Measurements from ENCODE around the gene PI4KA.

DNA sequence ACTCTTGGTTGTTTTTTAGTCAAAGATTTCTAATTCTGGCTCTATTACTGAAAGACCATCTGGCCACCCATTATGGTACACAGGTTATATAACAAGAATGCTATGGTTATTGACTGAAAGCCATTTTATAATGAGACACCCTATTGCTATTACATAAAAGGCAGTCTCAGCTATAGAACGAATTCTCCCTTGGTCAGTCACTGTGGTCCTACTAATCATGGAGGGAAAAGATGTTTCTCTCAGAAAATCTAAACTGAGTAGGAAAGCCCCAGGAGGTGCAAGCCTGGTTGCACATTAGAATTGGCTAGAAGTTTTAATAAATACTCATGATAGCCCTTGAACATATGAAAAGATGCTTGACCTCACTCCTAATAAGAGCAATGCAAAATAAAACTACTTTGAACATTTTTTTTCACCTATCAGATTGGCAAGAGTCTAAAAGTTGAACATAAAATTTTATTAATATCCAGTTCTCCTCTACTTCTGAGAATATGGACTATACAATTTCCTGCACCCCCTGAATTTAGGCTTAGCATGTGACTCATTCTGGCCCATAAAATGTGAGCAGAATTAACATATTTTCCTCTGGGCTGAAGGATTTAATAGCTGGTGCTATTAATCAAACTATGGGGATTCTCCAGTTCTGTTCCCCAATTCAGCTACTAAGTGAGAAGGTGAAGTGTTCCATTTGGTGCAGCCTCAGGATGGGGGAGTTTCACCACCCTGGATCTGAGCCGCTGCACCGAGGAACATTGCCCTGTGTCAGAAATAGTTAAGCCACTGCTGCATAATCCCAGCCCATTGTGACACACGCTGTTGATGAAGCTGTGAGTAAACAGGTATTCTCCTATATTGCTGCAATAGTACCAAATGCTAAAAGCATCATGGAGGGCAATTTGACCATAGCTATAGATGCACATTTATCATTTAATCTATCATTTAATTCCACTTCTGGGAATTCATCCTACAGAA, 47.1 kb upstream of the PI4KA start:
- TF ChIP-seq, protein P1, sequence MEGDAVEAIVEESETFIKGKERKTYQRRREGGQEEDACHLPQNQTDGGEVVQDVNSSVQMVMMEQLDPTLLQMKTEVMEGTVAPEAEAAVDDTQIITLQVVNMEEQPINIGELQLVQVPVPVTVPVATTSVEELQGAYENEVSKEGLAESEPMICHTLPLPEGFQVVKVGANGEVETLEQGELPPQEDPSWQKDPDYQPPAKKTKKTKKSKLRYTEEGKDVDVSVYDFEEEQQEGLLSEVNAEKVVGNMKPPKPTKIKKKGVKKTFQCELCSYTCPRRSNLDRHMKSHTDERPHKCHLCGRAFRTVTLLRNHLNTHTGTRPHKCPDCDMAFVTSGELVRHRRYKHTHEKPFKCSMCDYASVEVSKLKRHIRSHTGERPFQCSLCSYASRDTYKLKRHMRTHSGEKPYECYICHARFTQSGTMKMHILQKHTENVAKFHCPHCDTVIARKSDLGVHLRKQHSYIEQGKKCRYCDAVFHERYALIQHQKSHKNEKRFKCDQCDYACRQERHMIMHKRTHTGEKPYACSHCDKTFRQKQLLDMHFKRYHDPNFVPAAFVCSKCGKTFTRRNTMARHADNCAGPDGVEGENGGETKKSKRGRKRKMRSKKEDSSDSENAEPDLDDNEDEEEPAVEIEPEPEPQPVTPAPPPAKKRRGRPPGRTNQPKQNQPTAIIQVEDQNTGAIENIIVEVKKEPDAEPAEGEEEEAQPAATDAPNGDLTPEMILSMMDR (conservative IDR thresholded peaks at IDR 0.05 in 1 of 2, IDR thresholded peaks at IDR 0.05 in 1 of 2; ENCODE audit: extremely low read depth in 1 of 2, insufficient read depth in 1 of 2, low read depth in 1 of 2, low read length in 2 of 2) = no peak
- no peak for TF ChIP-seq EZH2 (IDR thresholded peaks at IDR 0.05; ENCODE audit: borderline replicate concordance, low read length)

Data from mammary epithelial cell (primary cell).